PFSK-1 (cell line): Measurements from ENCODE around the gene HOMER1.

ENCODE experiments used
- FOXP2 ChIP-seq: optimal IDR thresholded peaks from 2 replicates; pipeline ENCODE3; 2011; ENCODE audit warnings: borderline replicate concordance, control low read depth, inconsistent platforms; ENCODE audit not compliant: insufficient read depth; ENCODE audit errors: extremely low read length, extremely low read depth
- POLR2AphosphoS5 ChIP-seq: IDR thresholded peaks from 2 replicates; pipeline ENCODE4 v1.6.1; 2012; ENCODE audit warnings: low read depth, mild to moderate bottlenecking, control low read depth, low read length, moderate library complexity
- REST ChIP-seq, 2 experiments: IDR thresholded peaks; 2 replicates each; pipeline versions ENCODE4 v1.6.1 to v1.8.0; 2011 to 2012; ENCODE audit warnings: low read depth in 2 of 2, low read length in 2 of 2, control low read depth in 1 of 2, inconsistent platforms in 1 of 2, mild to moderate bottlenecking in 1 of 2, moderate library complexity in 1 of 2; ENCODE audit not compliant: insufficient read depth in 1 of 2
- SIN3A ChIP-seq: IDR thresholded peaks from 2 replicates; pipeline ENCODE4 v1.6.1; 2012; ENCODE audit warnings: mild to moderate bottlenecking, low read length, moderate library complexity, borderline replicate concordance; ENCODE audit not compliant: insufficient read depth
- TAF1 ChIP-seq: IDR thresholded peaks from 2 replicates; pipeline ENCODE4 v1.6.1; 2012; ENCODE audit warnings: low read length, control low read depth, borderline replicate concordance; ENCODE audit not compliant: insufficient read depth

- TF ChIP-seq POLR2AphosphoS5 (no peak), FOXP2 (no peak), REST (IDR thresholded peaks at IDR 0.05; ENCODE audit: insufficient read depth in 1 of 2, low read depth in 2 of 2, low read length in 2 of 2) (no peak), TAF1 (no peak), SIN3A (no peak)
Observed at GRCh38 chr5:79561525-79561893, 47.6 kb upstream of the HOMER1 start.
